Measurements from ENCODE around the gene TCF7. TPM values are rescaled to one million over a fixed set of nuclear protein-coding genes. Genes with fewer than 3 reads are reported as not detected.

Gene TCF7
- total RNA-seq, 2 experiments from 2014 or later, result 0.97 to 1.1 TPM

DNA sequence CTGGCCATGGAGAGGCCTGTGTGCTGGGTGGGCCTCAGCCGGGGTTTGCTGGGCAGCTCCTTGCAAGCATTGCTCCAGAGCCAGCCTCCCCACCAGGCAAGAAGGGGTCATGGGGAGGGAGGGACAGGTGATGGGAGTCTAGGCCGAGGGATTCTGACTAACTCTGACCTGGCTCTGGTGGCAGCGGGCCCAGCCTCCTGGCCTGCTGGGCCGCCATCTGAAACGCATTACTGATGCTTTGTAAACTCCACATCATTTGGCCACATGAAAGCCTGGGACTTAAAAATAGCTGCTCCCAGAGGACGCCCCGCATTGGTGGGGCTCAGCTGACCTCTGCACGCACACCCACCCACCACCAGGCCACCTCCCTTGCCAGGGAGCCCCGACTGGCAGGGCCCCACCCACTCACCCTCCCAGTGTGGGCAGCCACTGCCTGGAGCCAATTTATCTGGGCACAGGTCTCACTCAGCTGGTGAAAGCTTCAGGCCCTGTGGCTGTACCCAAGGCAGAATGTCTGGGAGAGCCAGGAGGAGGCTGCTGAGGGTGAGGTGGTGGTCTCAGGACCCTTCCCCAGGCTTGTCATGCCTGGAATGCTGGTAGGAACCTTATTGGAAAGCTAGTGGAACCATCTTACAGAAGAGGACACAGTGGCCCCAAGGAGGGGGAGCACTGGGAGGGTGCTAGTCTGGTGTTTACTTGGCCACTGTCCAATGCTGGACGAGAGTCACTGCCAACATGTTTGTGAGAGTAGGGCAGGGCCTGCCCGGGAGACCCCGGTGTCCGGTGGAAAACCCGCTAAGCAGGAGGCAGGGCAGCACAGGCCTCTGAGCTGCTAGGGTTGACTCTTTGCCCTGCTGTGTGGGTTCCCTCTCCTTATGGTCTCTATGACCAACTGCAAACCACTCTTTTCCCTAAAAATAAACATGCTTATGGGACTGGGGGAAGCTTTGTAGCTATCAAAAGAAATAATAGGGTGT lies 10.8 kb downstream of the TCF7 start:
- CTCF ChIA-PET (ENCODE audit: unreplicated experiment), result no interaction called here
- no peaks in the 10 kb centered on the region for H3K36me3 ChIP-seq (ENCODE audit: insufficient read depth, low read length)
- TF ChIP-seq, protein P1, sequence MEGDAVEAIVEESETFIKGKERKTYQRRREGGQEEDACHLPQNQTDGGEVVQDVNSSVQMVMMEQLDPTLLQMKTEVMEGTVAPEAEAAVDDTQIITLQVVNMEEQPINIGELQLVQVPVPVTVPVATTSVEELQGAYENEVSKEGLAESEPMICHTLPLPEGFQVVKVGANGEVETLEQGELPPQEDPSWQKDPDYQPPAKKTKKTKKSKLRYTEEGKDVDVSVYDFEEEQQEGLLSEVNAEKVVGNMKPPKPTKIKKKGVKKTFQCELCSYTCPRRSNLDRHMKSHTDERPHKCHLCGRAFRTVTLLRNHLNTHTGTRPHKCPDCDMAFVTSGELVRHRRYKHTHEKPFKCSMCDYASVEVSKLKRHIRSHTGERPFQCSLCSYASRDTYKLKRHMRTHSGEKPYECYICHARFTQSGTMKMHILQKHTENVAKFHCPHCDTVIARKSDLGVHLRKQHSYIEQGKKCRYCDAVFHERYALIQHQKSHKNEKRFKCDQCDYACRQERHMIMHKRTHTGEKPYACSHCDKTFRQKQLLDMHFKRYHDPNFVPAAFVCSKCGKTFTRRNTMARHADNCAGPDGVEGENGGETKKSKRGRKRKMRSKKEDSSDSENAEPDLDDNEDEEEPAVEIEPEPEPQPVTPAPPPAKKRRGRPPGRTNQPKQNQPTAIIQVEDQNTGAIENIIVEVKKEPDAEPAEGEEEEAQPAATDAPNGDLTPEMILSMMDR (conservative IDR thresholded peaks at IDR 0.05; ENCODE audit: low read length), result no peak
- TF ChIP-seq EZH2phosphoT487 (IDR thresholded peaks at IDR 0.05; ENCODE audit: borderline replicate concordance, low read depth, low read length), result no peak
- no peak for DNase-seq (ENCODE audit: low spot score)
- no TSS peak for BruUV-seq (replicated peaks)
- no peaks in the 10 kb centered on the region for H3K9me2 ChIP-seq (ENCODE audit: insufficient read depth, low read length)
- H3K4me3 ChIP-seq (ENCODE audit: low read depth, low read length, poor library complexity, severe bottlenecking), result no peak overlapping the region
- POLR2A ChIA-PET, result interaction anchor here (0.5 to 1.1 kb wide), 4 partner anchors 9 to 250 kb away, joined by 3 to 7 read pairs (median 4); no protein-coding TSS in a partner anchor
- H2AFZ ChIP-seq (ENCODE audit: low read length), result no peak overlapping the region
- H3K79me2 ChIP-seq (ENCODE audit: insufficient read depth, low read depth, low read length), result no peaks in the 10 kb centered on the region
- no peaks in the 10 kb centered on the region for H3K9me3 ChIP-seq (ENCODE audit: low read length)
- H3K27ac ChIP-seq (ENCODE audit: low read depth, low read length, poor library complexity, severe bottlenecking), result no peak overlapping the region
- H3K4me2 ChIP-seq (ENCODE audit: low read length), result no peak overlapping the region
- no peaks in the 10 kb centered on the region for H4K20me1 ChIP-seq (ENCODE audit: insufficient read depth, low read length)
- peaks cover 25% of the 10 kb centered on the region for H3K4me1 ChIP-seq (ENCODE audit: insufficient read depth, low read length, poor library complexity, severe bottlenecking)
- intact Hi-C loops (cut with micrococcal nuclease; ENCODE audit: unreplicated experiment), result no loop called here

DNA sequence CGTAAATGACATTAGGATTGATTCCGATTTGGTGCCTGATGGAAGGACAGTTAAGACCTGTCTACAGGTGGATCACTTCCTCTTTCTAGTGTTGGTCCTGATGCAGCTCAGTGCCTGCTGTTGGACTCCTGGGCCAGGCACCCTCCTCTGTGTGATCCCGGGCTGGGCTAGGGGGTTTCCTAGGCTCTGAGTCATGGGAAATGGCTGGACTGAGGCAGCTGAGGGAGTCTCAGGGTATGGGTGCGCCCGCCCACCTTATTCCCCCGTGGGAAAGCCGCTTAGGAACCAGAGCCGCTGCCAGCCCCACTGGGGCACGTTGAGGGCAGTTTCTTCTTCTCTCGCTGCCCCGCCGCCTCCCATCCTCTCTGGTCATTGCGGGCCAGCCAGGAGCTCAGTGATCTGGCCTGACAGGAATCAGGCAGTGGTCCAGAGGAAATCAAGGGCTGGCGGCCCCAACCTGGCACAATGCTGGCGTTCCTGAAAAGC lies 12.9 kb downstream of the TCF7 start:
- Histone ChIP-seq H3K36me3 (ENCODE audit: insufficient read depth, low read length) (no peaks in the 10 kb centered on the region), H3K27ac (ENCODE audit: low read depth, low read length, poor library complexity, severe bottlenecking) (no peak overlapping the region), H3K9me3 (ENCODE audit: low read length) (no peaks in the 10 kb centered on the region), H3K4me1 (ENCODE audit: insufficient read depth, low read length, poor library complexity, severe bottlenecking) (peaks cover 22% of the 10 kb centered on the region), H3K4me2 (ENCODE audit: low read length) (no peak overlapping the region), H3K4me3 (ENCODE audit: low read depth, low read length, poor library complexity, severe bottlenecking) (no peak overlapping the region), H3K9me2 (ENCODE audit: insufficient read depth, low read length) (no peaks in the 10 kb centered on the region), H4K20me1 (ENCODE audit: insufficient read depth, low read length) (no peaks in the 10 kb centered on the region), H2AFZ (ENCODE audit: low read length) (no peak overlapping the region), H3K79me2 (ENCODE audit: insufficient read depth, low read depth, low read length) (no peaks in the 10 kb centered on the region)
- ChIA-PET POLR2A (no interaction called here), CTCF (ENCODE audit: unreplicated experiment) (no interaction called here)
- DNase-seq (ENCODE audit: low spot score), result peak; percentile 36
- TF ChIP-seq, protein P1 (conservative IDR thresholded peaks at IDR 0.05; ENCODE audit: low read length), result no peak
- no peak for TF ChIP-seq EZH2phosphoT487 (IDR thresholded peaks at IDR 0.05; ENCODE audit: borderline replicate concordance, low read depth, low read length)
- BruUV-seq (replicated peaks), result no TSS peak
- intact Hi-C loops (cut with micrococcal nuclease; ENCODE audit: unreplicated experiment), result no loop called here

Data from OCI-LY7 (cell line).